SK-N-DZ (cell line): ENCODE results near the gene LRFN2.
A peak's percentile ranks its signal among the peaks of the same experiment; 100 is the strongest.

ENCODE experiments used
- DNase-seq: peaks from one replicate; pipeline ENCODE4 v3.0.0-alpha.2; 2015; ENCODE audit warnings: low spot score

The LRFN2 gene

DNA sequence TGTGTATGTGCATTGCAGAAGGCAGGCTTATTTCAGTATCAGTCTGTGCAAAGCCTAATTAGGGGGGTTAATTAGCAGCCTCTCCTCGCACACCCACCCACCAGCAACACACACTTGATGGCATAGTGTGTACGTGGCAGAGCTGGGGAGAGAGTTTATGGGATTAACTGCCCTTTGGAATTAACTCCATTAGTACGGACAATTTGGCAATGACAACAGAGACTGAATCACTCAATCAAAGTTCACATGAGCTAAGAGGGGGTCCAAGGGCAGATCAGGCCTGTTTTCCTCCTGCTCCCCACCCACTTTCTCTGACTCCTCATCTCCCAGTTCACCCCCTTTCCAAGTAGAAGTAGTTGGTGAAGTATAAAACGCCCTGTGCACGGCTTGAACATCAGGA, 69.5 kb downstream of the LRFN2 start:
- no peak for DNase-seq

DNA sequence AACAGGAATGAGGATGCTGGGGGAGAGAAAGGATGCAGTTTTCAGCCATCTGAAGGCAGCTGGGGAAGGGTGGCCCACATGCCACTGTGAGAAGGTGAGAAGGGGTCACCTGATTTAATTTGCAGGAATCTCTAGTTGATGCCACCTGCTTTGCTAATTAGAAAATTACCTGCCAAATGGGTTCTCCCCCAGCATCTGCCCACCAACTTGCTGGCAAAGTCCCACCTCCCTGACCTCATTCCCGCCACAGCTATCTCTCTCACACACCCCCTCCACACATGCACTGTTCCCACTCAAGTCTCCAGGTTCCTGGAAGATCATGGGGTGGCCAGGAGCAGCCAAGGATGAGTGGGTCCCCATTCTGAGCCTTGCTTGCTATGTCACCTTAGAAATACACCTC, 70.7 kb downstream of the LRFN2 start:
- no peak for DNase-seq

DNA sequence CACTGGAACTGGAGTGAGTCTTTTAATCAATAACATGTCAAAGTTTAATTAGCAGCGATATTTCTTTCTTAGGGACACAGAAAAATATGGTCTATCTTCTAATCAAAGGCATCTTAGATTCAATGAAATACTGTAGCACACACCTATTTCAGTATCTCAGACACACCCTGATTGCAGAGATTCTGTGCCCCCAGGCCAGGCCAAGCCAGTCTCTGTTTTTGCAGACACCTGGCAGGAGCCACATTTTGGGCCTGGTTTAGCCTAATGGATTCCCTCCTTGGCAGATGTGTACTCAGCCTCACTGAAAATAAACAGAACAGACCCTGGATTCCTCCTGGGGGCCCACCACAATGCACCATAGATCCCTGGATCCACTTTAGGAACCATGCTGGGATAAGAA, 74.8 kb downstream of the LRFN2 start:
- no peak for DNase-seq

DNA sequence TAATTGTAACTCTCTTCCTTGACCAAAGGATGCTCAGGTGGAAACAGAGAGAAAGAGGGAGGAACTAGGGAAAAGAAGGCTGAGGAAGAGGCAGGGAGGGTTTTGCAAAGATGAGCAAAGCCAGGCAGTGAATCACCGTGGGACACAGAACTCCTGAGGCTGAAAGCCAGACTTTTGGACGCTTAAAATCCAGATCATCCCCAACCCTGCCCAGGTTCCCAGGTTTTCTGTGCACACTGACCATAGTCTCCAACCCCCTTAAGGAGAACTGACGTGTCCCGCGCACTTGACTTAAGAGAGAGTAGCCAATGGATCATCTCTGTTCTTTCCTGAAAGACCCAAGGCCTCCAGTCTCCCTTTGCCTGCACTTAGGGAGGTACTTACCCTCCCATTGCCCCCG, 75.3 kb downstream of the LRFN2 start:
- DNase-seq: no peak

DNA sequence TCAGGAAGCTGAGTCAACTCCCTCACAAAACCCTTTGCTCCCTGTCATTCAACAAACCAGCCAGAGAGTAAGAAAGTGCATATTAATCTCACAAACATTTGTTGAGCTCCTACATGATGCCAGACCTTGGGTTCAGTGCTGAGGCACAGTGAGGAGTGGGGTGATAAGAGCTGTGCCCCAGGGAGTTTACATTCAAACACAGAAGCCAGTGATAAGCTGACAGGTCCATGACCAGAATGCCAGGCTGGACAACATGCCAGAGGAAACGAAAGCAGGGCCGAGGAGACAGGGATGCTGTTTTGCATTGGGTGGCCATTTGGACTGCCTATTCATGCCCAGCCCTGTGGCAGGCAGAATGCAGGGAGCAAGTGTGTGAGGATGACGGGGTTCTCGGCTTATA, 76.7 kb downstream of the LRFN2 start:
- DNase-seq: no peak

DNA sequence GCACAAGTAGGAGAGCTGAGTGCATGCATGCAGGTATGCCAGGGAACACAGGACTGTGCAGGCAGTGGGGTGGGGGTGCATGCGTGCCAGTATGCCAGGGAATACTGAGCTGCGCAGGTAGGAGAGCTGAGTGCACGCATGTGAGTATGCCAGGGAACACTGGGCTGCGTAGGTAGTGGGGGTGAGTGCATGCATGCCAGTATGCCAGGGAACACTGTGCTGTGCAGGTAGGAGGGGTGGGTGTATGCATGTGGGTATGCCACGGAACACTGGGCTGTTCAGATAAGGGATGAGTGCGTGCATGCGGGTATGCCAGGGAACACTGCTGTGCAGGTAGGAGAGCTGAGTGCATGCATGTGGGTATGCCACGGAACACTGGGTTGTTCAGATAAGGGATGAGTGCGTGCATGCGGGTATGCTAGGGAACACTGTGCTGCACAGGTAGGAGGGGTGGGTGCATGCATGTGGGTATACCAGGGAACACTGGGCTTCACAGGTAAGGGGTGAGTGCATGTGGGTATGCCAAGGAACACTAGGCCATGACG, 77.4 kb downstream of the LRFN2 start:
- DNase-seq: no peak

DNA sequence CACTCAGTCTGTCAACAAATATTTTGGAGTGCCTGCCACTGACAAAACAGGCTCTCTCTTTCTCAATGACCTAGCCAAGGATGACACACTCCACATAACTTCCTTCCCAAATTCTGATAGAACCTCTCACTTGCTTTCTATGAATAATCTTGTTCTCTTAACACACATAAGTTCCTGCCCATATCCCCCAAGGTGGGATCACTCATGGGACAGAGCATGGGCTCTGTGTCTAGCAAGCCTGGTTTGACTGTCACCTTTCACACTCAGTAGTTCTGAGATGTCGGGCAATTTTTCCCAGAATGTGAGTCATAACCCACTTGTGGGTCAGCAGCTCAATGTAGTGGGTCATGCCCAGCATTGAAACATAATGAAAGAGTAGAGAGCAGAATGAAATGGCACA, 78.1 kb downstream of the LRFN2 start:
- DNase-seq: no peak

DNA sequence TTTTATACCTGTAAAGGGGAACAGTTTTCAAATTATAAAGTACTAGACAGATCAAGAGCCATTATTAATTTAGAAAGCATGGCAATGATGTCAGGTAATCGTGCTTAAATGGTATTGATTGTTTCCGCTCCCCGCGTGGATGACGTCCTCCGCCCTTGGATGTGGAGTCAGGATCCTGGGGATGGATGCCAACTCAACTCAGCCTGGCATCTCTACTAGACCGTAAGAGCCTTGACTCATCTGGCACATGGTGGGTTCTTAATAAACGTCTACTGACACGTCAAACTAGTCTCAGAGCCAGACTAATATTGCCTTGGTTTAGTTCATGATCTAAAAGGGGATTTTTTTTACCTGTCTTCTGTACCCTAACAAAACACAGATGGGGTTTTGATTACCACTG, 80.2 kb downstream of the LRFN2 start:
- DNase-seq: no peak

DNA sequence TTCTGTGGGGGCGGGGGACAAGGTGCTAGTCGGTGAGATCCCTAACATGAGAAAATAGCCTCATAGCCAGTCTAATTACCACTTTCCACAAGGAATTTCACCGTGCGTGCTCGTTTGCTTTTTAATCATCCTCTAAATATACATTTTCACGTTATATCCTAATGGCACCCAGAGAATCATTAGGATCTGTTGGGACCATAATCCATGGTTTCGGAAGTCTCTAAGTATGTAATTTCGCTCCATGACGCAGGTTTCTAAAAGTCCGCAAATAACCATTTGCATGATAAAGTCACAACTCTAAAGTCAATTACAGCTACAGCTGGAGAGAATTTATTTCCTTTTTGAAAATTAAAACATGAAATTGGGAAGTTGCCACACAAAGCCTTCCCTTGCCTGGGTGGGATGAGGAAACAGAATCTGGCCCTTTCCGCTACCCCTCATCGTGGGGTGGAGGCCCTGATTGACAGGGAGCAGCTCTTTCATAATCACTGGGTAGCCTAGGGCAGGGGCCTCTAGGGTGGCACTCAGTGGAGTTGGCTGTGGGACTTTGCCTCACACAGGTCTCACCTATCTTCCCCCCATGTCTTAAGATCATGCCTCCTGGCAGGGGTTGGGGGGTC, 81.9 kb downstream of the LRFN2 start:
- DNase-seq: no peak

DNA sequence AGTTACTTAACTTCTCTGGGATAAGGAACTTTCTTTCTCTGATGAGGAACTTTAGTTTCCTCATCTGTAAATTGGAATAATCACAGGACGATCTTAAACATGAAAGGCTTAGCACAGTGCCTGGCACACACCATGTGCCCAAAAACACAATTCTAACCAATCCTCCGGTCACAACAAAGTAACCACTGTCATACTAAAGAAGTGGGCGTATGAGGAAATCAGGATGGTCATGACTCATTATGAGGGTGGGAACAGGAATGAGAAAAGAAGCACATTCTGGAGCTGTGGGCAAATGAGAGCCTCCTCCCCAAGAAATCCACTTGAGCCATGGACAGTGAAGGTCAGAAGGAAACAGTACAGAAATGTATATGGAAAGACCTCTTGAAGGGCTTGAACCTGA, 82.9 kb downstream of the LRFN2 start:
- no peak for DNase-seq

DNA sequence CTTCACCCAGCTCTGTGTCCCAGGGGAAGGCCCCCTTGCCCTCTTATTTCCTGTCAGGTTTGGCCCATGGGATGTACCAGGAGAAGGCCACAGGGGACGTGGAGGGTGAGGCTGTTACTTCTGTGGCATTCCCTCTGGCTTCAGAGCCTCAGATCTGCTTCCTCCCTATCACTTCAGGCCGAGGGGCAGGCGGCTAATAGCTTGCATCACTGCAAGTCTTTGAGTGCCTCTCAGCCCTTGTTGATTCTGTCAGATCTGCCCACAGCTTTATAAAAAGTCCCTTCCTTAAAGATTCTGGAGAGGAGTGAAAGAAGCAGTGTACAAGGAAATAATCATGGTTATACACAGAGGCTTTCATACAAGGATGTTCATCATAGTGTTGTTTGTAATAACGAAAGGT, 86.9 kb downstream of the LRFN2 start:
- DNase-seq: no peak

DNA sequence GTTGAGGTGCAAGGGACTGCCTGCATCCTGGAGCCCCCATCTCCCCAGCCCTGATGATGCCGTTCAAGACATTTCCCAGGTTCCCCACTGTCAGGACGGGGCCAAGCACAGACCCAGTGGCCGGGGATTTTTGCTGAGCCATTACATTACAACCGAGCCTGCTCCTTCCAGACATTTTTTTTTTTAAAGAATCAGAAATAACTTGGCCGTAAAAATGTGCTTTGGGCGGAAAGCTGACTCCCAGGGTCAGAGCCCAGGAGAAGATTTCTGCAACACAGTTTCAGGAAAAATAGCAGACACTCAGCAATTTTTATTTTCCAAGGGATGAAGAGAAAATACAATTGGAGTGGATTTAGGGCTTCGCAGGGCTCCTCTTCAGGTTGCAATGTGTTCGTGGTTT, 87.9 kb downstream of the LRFN2 start:
- DNase-seq: no peak

DNA sequence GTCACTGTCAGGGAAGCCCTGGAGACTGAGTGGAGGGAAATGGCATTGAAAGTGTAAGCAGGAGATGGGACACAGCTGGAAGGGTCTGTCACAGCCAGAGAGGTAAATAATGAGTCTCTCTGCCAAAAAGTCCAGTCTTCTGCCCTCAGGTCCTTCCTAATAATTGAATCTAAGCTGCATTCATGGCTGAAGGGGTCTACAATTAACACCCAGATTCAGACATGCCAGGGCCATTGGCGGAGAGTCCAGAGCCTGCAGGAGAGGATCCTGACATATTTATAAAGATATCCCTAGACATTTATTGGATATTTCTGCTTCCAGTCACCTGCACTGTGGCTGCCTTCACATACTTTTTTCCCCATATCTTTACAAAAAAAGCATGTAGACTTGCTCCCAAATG, 89.0 kb downstream of the LRFN2 start:
- DNase-seq: no peak

DNA sequence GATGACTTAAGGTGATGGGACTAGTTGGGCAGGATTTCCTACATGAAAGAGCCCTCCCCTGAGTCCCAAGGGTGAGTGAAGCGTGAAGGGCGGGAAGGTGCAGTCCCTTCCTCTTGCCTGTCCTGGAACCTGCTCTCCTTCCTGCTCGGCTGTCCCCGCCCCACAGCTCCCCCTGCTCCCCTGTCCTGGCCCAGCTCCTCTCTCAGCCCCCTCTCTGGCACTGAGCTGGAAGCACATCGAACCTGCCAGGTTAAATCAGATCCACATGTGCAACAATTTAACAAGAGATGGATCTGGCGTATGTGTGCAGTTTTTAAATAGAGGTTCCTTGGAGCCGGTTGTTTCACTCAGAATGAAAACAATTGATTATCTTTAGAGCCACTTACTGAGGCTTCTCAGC, 95.0 kb downstream of the LRFN2 start:
- DNase-seq: no peak

DNA sequence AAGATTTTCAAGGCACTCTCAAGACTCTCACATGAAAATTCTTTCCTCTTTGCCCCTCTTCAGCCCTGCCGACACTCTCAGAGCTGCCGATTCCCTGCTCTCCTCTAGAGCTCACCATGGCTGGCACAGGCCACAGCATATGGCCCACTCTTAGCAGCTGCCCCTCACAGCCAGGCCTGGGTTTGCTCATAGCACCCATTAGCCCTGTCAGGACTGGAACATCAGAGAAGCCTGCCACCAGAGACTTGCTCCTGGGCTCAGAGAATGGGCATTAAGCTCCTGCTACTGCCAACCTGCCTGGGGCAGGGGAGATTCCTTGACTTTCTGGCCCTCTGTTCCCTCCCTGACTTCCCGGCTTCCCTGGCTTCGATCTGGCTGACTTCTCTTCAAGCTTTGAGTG, 96.7 kb downstream of the LRFN2 start:
- no peak for DNase-seq

DNA sequence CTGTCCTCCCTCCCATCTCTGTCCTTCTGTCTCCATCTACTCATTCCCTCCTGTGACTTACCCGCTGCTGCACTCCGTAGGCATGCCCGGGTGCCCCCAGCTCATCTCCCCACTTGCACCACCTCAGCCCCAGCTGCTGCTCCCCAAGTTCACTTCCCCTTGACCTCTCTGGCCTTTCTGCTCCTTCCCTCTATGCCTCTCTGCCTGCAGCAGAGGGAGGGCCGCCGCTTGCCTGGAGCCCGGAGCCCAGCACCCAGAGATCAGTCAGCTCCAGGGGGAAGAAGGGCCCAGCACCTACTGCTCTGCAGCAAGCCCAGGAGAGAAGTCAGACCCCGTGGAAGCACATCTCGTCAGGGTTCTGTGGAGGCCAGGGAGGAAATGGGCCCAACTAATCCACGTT, 97.4 kb downstream of the LRFN2 start:
- no peak for DNase-seq

DNA sequence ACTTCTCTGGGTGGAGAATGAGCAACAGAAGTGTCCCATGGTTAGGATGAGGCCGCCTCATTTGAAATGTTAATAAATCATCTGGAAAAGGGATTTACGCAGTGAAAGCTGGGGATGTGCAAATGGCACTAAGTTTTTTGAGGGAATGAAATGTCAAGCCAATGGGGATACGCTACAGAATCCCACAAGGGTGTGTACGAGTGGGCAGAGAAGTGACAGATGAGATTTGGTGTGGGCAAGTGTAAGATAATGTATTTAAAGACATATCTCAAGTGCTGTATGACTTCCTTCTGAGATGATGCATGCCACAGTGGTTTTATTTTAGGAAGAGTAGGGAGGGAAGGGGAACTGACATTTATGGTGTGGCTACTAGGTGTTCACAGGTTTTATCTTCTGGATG, 100.6 kb downstream of the LRFN2 start:
- no peak for DNase-seq

DNA sequence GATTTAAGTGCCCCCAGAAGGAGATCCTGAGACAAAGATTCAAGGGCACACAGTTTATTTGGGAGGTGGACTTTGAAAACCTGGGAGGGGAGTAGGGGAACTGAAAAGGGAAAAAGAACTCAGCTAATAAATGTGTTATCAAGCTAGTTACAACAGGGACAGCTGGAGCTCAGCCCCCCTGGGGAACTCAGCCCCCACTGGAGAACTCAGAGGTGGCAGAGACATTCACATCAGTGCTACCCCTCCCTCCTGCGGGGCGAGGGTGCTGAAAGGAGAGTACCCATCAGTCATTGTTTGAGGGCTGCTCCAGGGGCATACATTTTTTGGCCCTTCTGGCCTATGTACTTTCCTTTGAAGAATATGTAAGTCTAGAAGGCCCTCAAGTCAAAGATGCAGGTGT, 101.4 kb downstream of the LRFN2 start:
- no peak for DNase-seq

DNA sequence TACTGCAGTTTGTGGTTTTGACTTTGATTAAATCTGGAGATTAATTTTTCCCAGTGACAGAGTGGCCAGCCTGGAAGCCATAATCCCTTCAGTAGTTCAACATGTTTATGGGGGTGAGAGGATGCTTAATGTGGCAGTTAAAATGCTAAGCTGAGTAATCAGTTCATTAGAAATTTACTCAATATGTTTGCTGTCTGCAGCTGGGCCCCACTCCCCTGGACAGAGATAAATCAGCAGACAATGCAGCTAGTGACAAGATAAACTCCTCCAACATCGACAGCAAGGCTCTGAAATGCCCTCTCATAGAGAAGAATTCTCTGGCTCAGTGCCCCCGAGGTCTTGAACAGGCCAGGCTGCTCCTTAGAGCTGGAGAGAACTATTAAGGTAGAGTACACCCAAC, 101.9 kb downstream of the LRFN2 start:
- no peak for DNase-seq

DNA sequence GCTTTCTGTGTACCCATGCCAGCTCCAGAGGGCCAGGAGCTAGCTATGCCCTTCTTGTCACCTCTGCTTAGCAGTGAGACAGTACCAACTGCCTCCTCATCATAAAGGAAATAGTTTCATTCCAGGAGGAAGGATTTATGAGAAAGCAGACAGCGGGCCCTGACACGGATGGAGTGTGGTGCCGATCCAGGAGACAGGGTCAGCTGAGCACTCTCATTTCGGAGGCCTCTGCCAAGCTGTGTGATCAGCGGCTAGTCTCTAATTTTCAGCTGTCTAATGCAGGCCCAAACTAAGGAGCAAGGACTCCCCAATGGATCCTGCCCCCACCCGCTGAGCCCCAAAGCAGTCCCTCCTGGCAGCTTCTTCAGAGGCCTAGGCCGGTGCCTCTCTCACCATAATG, 103.1 kb downstream of the LRFN2 start:
- DNase-seq: no peak

DNA sequence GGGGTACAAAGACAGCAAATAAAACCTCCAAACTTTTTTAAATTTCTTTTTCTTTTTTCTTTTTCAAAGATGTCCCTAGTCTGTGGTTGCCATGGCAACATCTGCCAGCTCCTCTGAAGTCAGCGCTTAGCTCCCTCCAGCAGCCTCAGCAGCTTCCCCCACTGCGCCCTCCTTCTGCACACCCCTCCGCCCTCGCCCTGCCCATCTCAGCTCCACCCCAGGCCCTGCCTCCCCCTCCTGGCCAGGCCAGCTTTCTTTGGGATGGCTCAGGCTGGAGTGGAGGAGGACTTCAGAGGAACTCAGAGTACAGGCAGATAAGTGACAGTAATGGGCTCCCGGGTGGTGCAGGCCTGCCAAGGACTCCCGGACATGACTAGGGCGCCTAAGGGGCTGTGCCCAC, 104.6 kb downstream of the LRFN2 start:
- DNase-seq: peak; percentile 6

DNA sequence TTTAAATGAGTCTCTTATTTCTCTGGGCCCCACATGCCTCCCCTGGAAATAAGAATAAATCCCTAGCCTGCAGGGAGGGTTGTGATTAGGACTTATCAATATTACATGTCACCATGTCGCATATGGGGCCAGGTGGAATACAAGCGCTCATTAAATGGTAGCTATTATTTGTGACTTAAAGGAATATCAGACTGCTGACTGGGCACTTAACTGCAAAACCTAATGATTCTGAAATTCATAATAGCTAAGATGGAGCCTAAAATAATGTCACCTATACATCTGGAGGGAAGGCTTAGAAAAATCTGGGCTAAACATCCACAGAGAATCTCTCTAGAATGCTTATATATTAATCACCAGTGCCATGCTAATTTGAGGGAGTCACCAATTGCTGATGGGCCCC, 106.5 kb downstream of the LRFN2 start:
- no peak for DNase-seq

DNA sequence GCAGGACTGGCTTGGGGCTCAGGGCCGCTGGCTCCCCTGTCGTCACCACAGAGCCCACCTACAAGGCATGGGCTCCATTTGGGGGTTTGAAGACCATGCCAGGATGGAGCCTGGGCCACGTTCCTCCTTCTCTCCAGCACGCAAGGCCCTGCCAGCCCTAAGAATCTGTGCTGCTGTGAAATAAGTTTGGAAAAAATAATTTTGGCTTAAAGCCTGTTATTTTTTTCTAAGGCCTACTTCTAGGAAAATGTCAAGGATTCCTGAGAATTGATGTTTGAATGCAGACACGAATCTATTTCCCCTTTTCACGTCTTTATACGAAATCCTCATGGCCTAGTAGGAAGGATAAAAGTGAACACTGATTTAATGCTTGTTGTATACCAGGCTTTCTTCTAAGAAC, 107.5 kb downstream of the LRFN2 start:
- DNase-seq: no peak
